GM23338 (cell line): ENCODE measurements around the gene TADA2A. TPM values are rescaled to one million over a fixed set of nuclear protein-coding genes. Genes with fewer than 3 reads are reported as not detected.

Experiments
- ATAC-seq: fragments of 200-7000 bp; cut with Tn5 transposase; 3 replicates; pipeline ENCODE4 v1.9.1; 2020
- DNase-seq: peaks from one replicate; pipeline ENCODE4 v3.0.0-alpha.2; 2015; ENCODE audit warnings: low spot score
- H2AFZ ChIP-seq: fragments of 200-600 bp; sonication (generic); 2 replicates; pipeline ENCODE4 v1.8.0; 2016; ENCODE audit warnings: antibody characterized with exemption, mild to moderate bottlenecking, moderate library complexity
- H3F3A ChIP-seq: fragments of 200-600 bp; sonication (generic); replicated peaks from 2 replicates; pipeline ENCODE4 v1.8.0; 2017; ENCODE audit warnings: antibody characterized with exemption, mixed run types, low read depth
- H3K27ac ChIP-seq: fragments of 200-600 bp; sonication (generic); 2 replicates; pipeline ENCODE4 v1.6.1; 2016; ENCODE audit warnings: low read depth
- H3K27me3 ChIP-seq: fragments of 200-600 bp; sonication (generic); 2 replicates; pipeline ENCODE4 v1.8.0; 2016; ENCODE audit warnings: mild to moderate bottlenecking, mixed run types, moderate library complexity; ENCODE audit not compliant: insufficient read depth
- H3K36me3 ChIP-seq: fragments of 200-600 bp; sonication (generic); 2 replicates; pipeline ENCODE4 v1.8.0; 2016; ENCODE audit warnings: mild to moderate bottlenecking; ENCODE audit not compliant: insufficient read depth
- H3K4me1 ChIP-seq: fragments of 200-600 bp; sonication (generic); 2 replicates; pipeline ENCODE4 v1.8.0; 2016; ENCODE audit warnings: mild to moderate bottlenecking, moderate library complexity; ENCODE audit not compliant: insufficient read depth
- H3K4me2 ChIP-seq: fragments of 200-600 bp; sonication (generic); 2 replicates; pipeline ENCODE4 v1.7.1; 2017; ENCODE audit warnings: mixed run types
- H3K4me3 ChIP-seq: fragments of 200-600 bp; sonication (generic); 2 replicates; pipeline ENCODE4 v1.6.1; 2016; ENCODE audit warnings: mixed run types
- H3K79me2 ChIP-seq: fragments of 200-600 bp; sonication (generic); replicated peaks from 2 replicates; pipeline ENCODE4 v1.8.0; 2017; ENCODE audit warnings: mild to moderate bottlenecking; ENCODE audit not compliant: insufficient read depth
- H3K9me2 ChIP-seq: fragments of 200-600 bp; sonication (generic); 2 replicates; pipeline ENCODE4 v1.8.0; 2017; ENCODE audit not compliant: insufficient read depth
- H4K20me1 ChIP-seq: fragments of 200-600 bp; sonication (generic); replicated peaks from 2 replicates; pipeline ENCODE4 v1.8.0; 2017; ENCODE audit warnings: mild to moderate bottlenecking; ENCODE audit not compliant: insufficient read depth
- H3K27ac Mint-ChIP-seq: 2 replicates; pipeline ENCODE4 v1.8.0; 2020; ENCODE audit warnings: inconsistent platforms, mild to moderate bottlenecking, moderate library complexity, mixed read lengths
- H3K27me3 Mint-ChIP-seq: 3 replicates; pipeline ENCODE4 v1.8.0; 2022; ENCODE audit warnings: low read depth, mild to moderate bottlenecking, moderate library complexity, mixed read lengths, inconsistent platforms; ENCODE audit not compliant: insufficient read depth, poor library complexity
- H3K36me3 Mint-ChIP-seq: 3 replicates; pipeline ENCODE4 v1.8.0; 2021; ENCODE audit warnings: low read depth, mild to moderate bottlenecking, inconsistent platforms, moderate library complexity, mixed read lengths
- H3K4me1 Mint-ChIP-seq: 3 replicates; pipeline ENCODE4 v1.8.0; 2020; ENCODE audit warnings: mild to moderate bottlenecking, inconsistent platforms, mixed read lengths
- H3K4me3 Mint-ChIP-seq: 3 replicates; pipeline ENCODE4 v1.8.0; 2021; ENCODE audit warnings: moderate library complexity, mild to moderate bottlenecking, inconsistent platforms, mixed read lengths
- H3K9me3 Mint-ChIP-seq: 3 replicates; pipeline ENCODE4 v1.8.0; 2020; ENCODE audit warnings: moderate library complexity, mild to moderate bottlenecking, inconsistent platforms, mixed read lengths
- CREB1 ChIP-seq: fragments of 250-450 bp; sonication (Bioruptor Pico); IDR thresholded peaks from 2 replicates; pipeline ENCODE4 v1.5.0; 2020; ENCODE audit warnings: low read depth, mild to moderate bottlenecking, moderate library complexity
- CTCF ChIP-seq, 2 experiments: fragments of 200-600 bp in 1 of 2; sonication (generic) in 1 of 2; conservative IDR thresholded peaks; 2 replicates each; pipeline versions ENCODE4 v1.5.1 to v1.6.1; 2016 to 2017; ENCODE audit warnings: antibody characterized with exemption in 2 of 2, low read depth in 2 of 2, mild to moderate bottlenecking in 2 of 2, moderate library complexity in 1 of 2
- ETS1 ChIP-seq: IDR thresholded peaks from 2 replicates; pipeline ENCODE4 v1.6.1; 2016; ENCODE audit warnings: antibody characterized with exemption
- EZH2 ChIP-seq: fragments of 200-600 bp; sonication (generic); IDR thresholded peaks from one replicate; pipeline ENCODE4 v1.8.0; 2017; ENCODE audit warnings: antibody characterized with exemption, mild to moderate bottlenecking, low read depth; ENCODE audit not compliant: unreplicated experiment
- EZH2phosphoT487 ChIP-seq: fragments of 200-600 bp; sonication (generic); IDR thresholded peaks from one replicate; pipeline ENCODE4 v1.8.1; 2018; ENCODE audit warnings: antibody characterized with exemption; ENCODE audit not compliant: unreplicated experiment
- JUNB ChIP-seq: IDR thresholded peaks from one replicate; pipeline ENCODE4 v1.6.1; 2016; ENCODE audit warnings: antibody characterized with exemption; ENCODE audit not compliant: unreplicated experiment
- NANOG ChIP-seq: IDR thresholded peaks from 2 replicates; pipeline ENCODE4 v1.6.1; 2016; ENCODE audit warnings: antibody characterized with exemption, borderline replicate concordance
- REST ChIP-seq: IDR thresholded peaks from one replicate; pipeline ENCODE4 v1.6.1; 2018; ENCODE audit warnings: antibody characterized with exemption; ENCODE audit not compliant: unreplicated experiment
- STAT1 ChIP-seq: IDR thresholded peaks from one replicate; pipeline ENCODE4 v1.6.1; 2016; ENCODE audit warnings: antibody characterized with exemption; ENCODE audit not compliant: unreplicated experiment
- ZNF114 ChIP-seq: fragments of 250-450 bp; sonication (Bioruptor Pico); IDR thresholded peaks from 2 replicates; pipeline ENCODE4 v1.5.0; 2020; ENCODE audit warnings: mild to moderate bottlenecking, moderate library complexity
- ZNF331 ChIP-seq: fragments of 250-450 bp; sonication (Bioruptor Pico); IDR thresholded peaks from 2 replicates; pipeline ENCODE4 v1.5.0; 2020; ENCODE audit warnings: low read depth, mild to moderate bottlenecking, moderate library complexity
- polyA plus RNA-seq: library from polyadenylated mRNA; unstranded; fragments of >200 nt; fragmentation: Nextera tagmentation; extraction: Ambion mirVana; gene quantifications from 2 replicates; pipeline ENCODE4 v1.2.1, GENCODE V29; 2016
- total RNA-seq: library from RNA; depleted of rRNA; stranded (reverse); fragments of >200 nt; shearing (Covaris generic); gene quantifications from 2 replicates; pipeline ENCODE4 v1.2.3, GENCODE V29; 2014

Gene TADA2A
- total and polyA plus RNA-seq, 2 experiments from 2014 or later: 14.5 to 17.1 TPM

- Histone ChIP-seq H3K27me3 (no peaks in the 10 kb centered on the region), H3K36me3 (no peaks in the 10 kb centered on the region), H2AFZ (no peak overlapping the region), H3K4me2 (no peak overlapping the region), H4K20me1 (no peaks in the 10 kb centered on the region; the same call in none of the 2 replicates), H3F3A (peaks cover 16% of the 10 kb centered on the region; the same call in 1 of the 2 replicates), H3K4me3 (no peak overlapping the region), H3K27ac (no peak overlapping the region), H3K4me1 (peaks cover 5% of the 10 kb centered on the region), H3K79me2 (peaks cover 43% of the 10 kb centered on the region), H3K9me2 (no peaks in the 10 kb centered on the region)
- no peak overlapping the region for H3K27ac Mint-ChIP-seq
- no peaks in the 10 kb centered on the region for H3K36me3 Mint-ChIP-seq
- peaks cover 19% of the 10 kb centered on the region for H3K4me1 Mint-ChIP-seq
- no peak overlapping the region for H3K4me3 Mint-ChIP-seq
- TF ChIP-seq JUNB: no peak
- no peak for TF ChIP-seq EZH2
- TF ChIP-seq ZNF331 (CRISPR knock-in tag): no peak
- no peak for TF ChIP-seq ZNF114 (CRISPR knock-in tag)
- no peak for TF ChIP-seq NANOG
- TF ChIP-seq ETS1: no peak
- no peak for TF ChIP-seq REST
- TF ChIP-seq CTCF (conservative IDR thresholded peaks at IDR 0.05; ENCODE audit: low read depth in 2 of 2): no peak
- TF ChIP-seq EZH2phosphoT487: no peak
- TF ChIP-seq STAT1: no peak
- TF ChIP-seq CREB1: no peak
- no peak for ATAC-seq
- no peaks in the 10 kb centered on the region for H3K9me3 Mint-ChIP-seq
- no peak for DNase-seq
- peaks cover 2% of the 10 kb centered on the region for H3K27me3 Mint-ChIP-seq
These were observed 98.6 kb downstream of the TADA2A start for GRCh38 chr17:37505333-37505732.
